CD4-positive, alpha-beta T cell treated with Interleukin-6 for 4 hours (primary cell): ENCODE data around the gene SIRT4.

Experiments
- DNase-seq: peaks from one replicate; pipeline ENCODE4 v3.0.0-alpha.2; 2020; ENCODE audit warnings: mixed read lengths

SIRT4 gene

GRCh38 chr12:120278137-120279069 lies 23.7 kb upstream of the SIRT4 start:
- no peak for DNase-seq

DNA sequence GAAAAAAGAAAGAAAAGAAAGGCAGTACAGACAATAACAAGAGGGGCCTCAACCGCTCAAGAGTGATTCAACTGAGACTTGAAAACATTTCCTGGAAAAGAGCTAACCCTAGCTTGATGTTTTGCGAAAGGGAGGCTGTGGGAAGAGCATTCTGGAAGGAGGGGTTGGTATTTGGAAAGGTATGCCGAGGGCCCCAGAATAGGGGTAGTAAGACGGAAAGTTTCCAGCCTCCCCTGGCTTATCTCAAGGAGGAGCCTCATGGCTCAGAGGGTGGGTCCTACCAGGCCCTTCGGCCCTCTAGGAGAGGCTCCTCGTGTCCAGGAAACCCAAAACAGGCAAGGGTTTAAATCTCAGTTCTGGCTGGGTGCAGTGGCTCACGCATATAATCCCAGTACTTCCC lies 18.8 kb upstream of the SIRT4 start:
- DNase-seq = no peak

DNA sequence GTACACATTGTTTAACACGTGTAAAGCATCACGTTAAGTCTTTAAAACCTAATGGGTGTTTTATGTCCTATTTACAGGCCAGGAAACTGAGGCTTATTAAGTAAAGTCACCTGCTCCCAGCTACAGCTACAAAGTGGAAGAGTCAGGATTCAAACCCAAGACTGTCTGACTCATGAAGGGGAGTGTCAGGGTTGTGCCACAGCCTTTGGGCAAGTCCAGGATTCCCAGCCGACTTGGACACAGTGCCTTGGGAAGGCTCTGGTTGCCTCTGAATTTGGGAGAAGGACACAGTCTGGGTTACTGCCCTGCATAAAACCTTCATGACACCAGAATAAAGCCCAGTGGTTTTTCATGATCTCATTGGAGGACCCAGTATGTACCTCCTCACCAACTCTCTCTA lies 17.7 kb upstream of the SIRT4 start:
- no peak for DNase-seq

DNA sequence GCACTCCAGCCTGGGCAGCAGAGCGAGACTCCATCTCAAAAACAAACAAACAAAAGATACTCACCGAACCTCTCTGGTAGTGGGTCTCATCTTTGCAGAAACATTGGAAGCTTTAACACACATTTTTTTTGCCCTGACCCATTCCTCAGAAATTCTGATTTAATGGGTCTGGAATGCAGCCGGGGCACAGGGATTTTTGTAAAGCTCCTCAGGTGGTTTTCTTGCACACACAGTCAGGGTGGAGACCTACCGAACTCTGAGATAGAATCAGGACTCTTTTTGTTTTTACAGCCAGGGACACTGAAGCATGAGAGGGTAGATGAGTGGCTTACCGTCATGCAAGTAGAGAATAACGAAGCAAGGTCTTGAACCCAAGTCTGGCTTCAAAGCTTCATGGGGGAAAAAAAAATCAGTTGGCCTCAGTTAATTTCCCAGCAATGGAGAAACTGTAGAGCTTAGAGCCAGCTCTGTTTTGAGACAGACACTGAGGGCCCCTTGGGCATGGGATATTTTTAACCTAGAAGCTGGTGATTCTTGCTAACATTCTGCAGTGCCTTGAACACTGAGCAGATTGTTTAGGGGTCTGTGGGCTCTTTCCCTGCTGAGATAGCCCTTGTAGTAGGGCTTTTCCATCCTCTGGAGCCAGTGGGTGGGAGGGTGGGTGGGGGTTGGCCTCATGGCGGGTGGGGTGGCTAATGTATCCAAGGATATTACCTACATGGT lies 15.2 kb upstream of the SIRT4 start:
- no peak for DNase-seq

- DNase-seq = no peak
These were observed 14.6 kb upstream of the SIRT4 start for GRCh38 chr12:120287491-120287890.

- DNase-seq = peak; percentile 4
These were observed 11.4 kb upstream of the SIRT4 start for GRCh38 chr12:120290609-120291305.

DNA sequence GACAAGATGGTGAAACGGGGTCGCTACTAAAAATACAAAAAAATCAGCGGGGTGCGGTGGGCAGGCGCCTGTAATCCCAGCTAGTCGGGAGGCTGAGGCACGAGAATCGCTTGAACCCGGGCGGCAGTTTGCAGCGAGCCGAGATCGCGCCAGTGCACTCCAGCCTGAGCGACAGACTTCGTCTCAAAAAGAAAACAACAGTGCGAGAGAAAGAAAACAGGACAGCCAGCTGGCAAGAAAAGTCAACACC lies 9.8 kb upstream of the SIRT4 start:
- no peak for DNase-seq

DNA sequence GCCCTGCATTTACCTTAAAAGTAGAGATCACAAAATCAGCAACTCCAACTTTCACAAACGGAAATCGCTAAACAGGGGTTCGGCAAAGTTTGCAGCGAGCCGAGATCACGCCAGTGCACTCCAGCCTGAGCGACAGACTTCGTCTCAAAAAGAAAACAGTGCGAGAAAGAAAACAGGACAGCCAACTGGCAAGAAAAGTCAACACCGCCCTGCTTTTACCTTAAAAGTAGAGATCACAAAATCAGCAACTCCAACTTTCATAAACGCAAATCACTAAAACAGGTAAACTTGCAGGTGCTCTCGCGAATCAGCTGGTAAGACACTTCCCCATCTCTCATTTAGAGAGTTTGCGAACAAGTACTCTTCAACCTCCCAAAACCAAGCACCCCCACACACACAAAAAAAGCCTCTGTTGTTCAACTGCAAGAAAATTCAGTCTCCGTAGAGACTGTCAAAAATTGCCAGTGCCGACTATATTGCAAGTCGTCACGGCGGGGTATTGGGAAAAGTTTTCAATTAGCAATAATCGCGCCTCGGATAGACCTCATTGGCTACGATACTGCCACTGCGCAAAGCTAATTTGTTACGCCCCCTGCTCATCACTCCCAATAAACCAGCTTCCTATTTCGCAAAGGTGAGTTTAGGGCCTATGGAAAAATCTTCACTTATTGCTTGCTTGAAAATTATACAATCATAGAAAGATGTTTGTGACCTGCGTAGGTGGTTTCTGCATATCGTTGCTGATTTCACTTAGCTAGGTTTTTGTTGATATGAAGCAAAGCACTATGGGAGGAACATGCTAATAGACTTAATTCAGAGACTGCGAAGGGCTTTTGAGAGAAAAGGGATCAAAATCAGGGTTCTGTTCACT lies 9.2 kb upstream of the SIRT4 start, which contains the start of gene RNU4-1:
TSS of gene RNU4-1 (minus strand) at position 577 of the 871 bp plus-strand sequence.
- peak; percentile 70 for DNase-seq

DNA sequence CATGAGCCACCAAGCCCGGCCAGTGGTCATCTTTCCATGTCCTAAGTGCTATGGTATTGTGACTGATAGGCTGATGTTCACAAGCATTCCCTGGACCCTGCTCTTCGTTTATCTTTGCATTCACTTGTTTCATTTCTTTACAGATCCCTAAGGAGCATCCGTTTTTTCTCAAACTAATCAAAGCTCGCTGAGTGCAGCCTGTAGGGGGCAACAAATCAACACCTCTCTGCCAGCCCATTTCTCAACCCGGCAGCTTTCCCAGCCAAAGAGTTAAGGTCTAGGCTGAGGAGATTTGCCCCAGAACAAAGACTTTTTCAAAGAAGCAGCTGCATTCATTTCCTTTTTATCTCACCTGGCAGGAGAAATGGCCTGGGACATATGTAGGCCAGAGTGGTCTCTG lies 12.1 kb downstream of the SIRT4 start:
- DNase-seq = no peak

DNA sequence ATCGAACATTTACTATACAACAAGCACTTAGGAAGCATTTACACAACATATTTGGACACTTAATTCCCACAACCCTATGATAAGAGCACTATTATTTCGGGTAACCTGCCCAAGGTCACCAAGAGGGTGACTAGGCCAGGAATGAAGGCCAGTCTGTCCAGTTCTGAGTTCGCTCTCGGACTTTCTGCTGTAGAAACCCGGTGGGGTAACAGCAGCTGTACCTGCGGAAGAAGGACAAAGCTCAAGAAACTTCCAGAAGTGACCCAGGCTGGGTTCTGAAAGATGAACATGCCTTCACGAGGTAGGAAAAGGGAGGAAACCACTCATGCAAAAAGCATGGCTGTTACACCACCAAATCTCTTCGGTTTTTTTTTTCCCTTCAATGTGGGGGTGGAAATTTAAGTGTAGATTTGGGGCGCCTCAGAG lies 14.7 kb downstream of the SIRT4 start:
- DNase-seq = no peak

GRCh38 chr12:120317224-120318105 lies 15.3 kb downstream of the SIRT4 start:
- peak; percentile 100 for DNase-seq

DNA sequence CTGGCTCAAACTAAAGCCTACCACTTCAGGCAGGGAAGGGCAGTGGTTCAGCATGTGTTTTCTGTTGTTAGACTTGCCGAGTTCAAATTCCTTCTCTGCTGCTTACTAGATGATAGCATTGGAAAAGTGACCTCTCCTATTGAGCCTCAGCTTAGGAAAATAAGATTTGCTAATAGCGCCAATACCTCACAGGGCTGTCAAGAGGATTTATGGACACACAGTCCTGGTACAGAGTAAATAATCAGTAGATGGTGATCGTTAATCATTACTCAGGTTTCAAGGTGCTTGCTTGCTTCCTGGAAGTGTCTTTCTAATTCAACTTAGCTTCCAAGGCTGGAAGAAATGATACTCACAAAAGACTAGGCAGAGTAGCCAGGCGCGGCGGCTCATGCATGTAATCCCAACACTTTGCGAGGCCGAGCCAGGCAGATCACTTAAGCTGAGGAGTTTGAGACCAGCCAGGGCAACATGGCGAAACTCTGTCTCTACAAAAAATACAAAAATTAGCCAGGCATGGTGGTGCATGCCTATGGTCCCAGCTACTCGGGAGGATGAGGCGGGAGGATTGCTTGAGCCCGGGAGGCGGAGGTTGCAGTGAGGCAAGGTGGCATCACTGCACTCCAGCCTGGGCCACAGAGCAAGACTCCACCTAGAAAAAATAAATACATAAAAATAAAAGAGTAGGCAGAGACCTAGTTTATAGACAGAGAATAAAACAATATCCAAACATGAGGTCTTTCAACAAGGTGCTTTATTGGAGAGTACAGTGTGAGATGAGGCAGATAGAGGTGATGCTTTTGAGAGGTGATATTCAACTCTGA lies 19.5 kb downstream of the SIRT4 start:
- DNase-seq = no peak

GRCh38 chr12:120323772-120324171 lies 21.7 kb downstream of the SIRT4 start:
- DNase-seq = no peak

- DNase-seq = no peak
These were observed 22.8 kb downstream of the SIRT4 start for GRCh38 chr12:120324841-120325417.

DNA sequence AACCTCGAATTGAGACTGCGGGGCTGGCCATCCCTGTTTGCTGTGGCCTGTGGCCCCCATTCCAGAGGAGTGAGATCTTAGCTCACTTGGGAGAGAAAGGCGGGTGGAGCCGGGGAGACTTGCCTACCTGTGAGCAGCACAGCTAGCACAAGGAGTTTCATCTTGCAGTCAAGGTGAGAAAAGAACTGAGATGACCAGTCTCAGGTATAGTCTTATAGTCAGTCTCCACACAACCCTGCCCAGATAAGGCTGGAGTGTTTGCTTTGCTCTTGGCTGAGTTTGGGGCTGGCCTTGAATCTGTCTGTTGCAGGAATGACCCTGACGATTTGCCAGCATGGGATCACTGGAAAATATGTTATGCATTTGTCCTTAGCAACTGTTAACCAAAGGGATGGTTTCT lies 25.5 kb downstream of the SIRT4 start, which contains the start of gene PLA2G1B:
TSS of gene PLA2G1B (minus strand) at position 187 of the 400 bp plus-strand sequence. CDS start at position 161, 26 bp downstream.
- DNase-seq = no peak

GRCh38 chr12:120328228-120328627 lies 26.1 kb downstream of the SIRT4 start:
- no peak for DNase-seq

- no peak for DNase-seq
These were observed 29.3 kb downstream of the SIRT4 start for GRCh38 chr12:120331390-120331789.

DNA sequence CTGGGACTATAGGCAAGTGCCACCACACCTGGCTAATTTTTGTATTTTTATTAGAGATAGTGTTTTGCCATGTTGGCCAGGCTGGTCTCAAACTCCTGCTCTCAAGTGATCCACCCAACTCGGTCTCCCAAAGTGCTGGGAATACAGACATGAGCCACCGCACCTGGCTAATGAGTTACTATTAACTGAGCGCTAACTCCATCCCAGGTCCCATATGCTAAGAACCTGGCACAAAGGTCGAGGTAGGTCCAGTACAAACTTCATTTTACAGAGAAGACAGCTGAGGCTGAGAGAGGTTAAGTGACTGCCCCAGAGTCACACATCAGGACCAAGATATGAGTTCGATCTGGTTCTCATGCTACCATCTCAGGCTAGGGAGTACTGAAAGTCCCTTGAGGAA lies 29.9 kb downstream of the SIRT4 start:
- no peak for DNase-seq

GRCh38 chr12:120332523-120332922 lies 30.4 kb downstream of the SIRT4 start:
- no peak for DNase-seq

DNA sequence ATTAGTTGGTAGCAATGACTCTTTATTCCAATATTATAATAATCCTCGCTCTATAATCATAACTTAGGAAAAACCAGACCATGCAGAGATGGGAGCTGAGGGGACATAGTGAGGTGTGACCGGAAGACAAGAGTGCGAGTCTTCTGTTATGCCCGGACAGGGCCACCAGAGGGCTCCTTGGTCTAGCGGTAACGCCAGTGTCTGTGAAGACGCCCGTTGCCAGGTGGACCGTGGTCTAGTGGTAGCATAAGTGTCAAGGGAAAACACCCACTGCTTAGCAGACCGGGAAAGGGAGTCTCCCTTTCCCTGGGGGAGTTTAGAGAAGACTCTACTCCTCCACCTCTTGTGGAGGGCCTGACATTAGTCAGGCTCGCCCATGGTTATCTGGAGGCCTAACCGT lies 33.3 kb downstream of the SIRT4 start:
- peak; percentile 15 for DNase-seq
